KMS-11 (cell line): ENCODE measurements around the gene ZNF827.
A peak's percentile ranks its signal among the peaks of the same experiment; 100 is the strongest.

Experiments used
- H2AFZ ChIP-seq: fragments of 200-600 bp; sonication (generic); 2 replicates; pipeline ENCODE4 v1.6.1; 2016; ENCODE audit warnings: antibody characterized with exemption, mixed run types, low read depth
- H3K27ac ChIP-seq: fragments of 200-600 bp; sonication (generic); 2 replicates; pipeline ENCODE4 v1.6.1; 2016; ENCODE audit warnings: mild to moderate bottlenecking, mixed run types
- H3K27me3 ChIP-seq: fragments of 200-600 bp; sonication (generic); 2 replicates; pipeline ENCODE4 v1.6.1; 2017; ENCODE audit warnings: mild to moderate bottlenecking, low read depth, mixed run types, moderate library complexity; ENCODE audit not compliant: insufficient read depth
- H3K36me3 ChIP-seq: fragments of 200-600 bp; sonication (generic); 2 replicates; pipeline ENCODE4 v1.6.1; 2017; ENCODE audit warnings: mild to moderate bottlenecking, mixed run types; ENCODE audit not compliant: insufficient read depth
- H3K4me1 ChIP-seq: fragments of 200-600 bp; sonication (generic); 2 replicates; pipeline ENCODE4 v1.6.1; 2016; ENCODE audit warnings: mild to moderate bottlenecking, low read depth, mixed run types; ENCODE audit not compliant: poor library complexity, severe bottlenecking
- H3K4me2 ChIP-seq: fragments of 200-600 bp; sonication (generic); 2 replicates; pipeline ENCODE4 v1.7.0; 2016; ENCODE audit warnings: mild to moderate bottlenecking, mixed run types
- H3K4me3 ChIP-seq: fragments of 200-600 bp; sonication (generic); IDR thresholded peaks from 2 replicates; pipeline ENCODE4 v1.6.1; 2017; ENCODE audit warnings: low read depth, low read length, mixed read lengths; ENCODE audit not compliant: insufficient read depth
- H3K79me2 ChIP-seq: fragments of 200-600 bp; sonication (generic); 2 replicates; pipeline ENCODE4 v1.6.1; 2016; ENCODE audit warnings: low read depth, mixed run types; ENCODE audit not compliant: insufficient read depth
- H3K9ac ChIP-seq: fragments of 200-600 bp; sonication (generic); 2 replicates; pipeline ENCODE4 v1.6.1; 2016; ENCODE audit warnings: mild to moderate bottlenecking, mixed run types
- H4K20me1 ChIP-seq: fragments of 200-600 bp; sonication (generic); 2 replicates; pipeline ENCODE4 v1.6.1; 2016; ENCODE audit warnings: mild to moderate bottlenecking, mixed run types; ENCODE audit not compliant: insufficient read depth
- CTCF ChIP-seq: fragments of 200-600 bp; sonication (generic); conservative IDR thresholded peaks from 2 replicates; pipeline ENCODE4 v1.6.1; 2017; ENCODE audit warnings: low read depth, mild to moderate bottlenecking, antibody characterized with exemption, low read length, moderate library complexity, mixed read lengths

Gene ZNF827

GRCh38 chr4:145976680-145977079, 38.1 kb upstream of the ZNF827 start:
- H4K20me1 ChIP-seq = no peaks in the 10 kb centered on the region
- no peaks in the 10 kb centered on the region for H3K79me2 ChIP-seq
- H3K4me2 ChIP-seq = no peak overlapping the region
- no peak overlapping the region for H3K9ac ChIP-seq
- H3K4me1 ChIP-seq = no peaks in the 10 kb centered on the region
- no peaks in the 10 kb centered on the region for H3K36me3 ChIP-seq
- TF ChIP-seq CTCF = no peak
- no peak overlapping the region for H3K4me3 ChIP-seq
- H3K27ac ChIP-seq = no peak overlapping the region
- H3K27me3 ChIP-seq = no peaks in the 10 kb centered on the region
- no peak overlapping the region for H2AFZ ChIP-seq

GRCh38 chr4:145960012-145960411, 21.4 kb upstream of the ZNF827 start:
- TF ChIP-seq CTCF = no peak
- no peak overlapping the region for H3K9ac ChIP-seq
- H3K4me3 ChIP-seq = no peak overlapping the region

GRCh38 chr4:145957302-145957701, 18.7 kb upstream of the ZNF827 start:
- no peaks in the 10 kb centered on the region for H4K20me1 ChIP-seq
- H3K36me3 ChIP-seq = no peaks in the 10 kb centered on the region
- no peak for TF ChIP-seq CTCF
- H3K9ac ChIP-seq = no peak overlapping the region
- no peak overlapping the region for H2AFZ ChIP-seq
- no peak overlapping the region for H3K27ac ChIP-seq
- H3K79me2 ChIP-seq = no peaks in the 10 kb centered on the region
- no peak overlapping the region for H3K4me3 ChIP-seq
- H3K4me2 ChIP-seq = no peak overlapping the region
- no peaks in the 10 kb centered on the region for H3K4me1 ChIP-seq
- H3K27me3 ChIP-seq = no peaks in the 10 kb centered on the region

More at GRCh38 chr4:145960012-145960411, 21.4 kb upstream of the ZNF827 start:
- Histone ChIP-seq H3K4me1 (no peaks in the 10 kb centered on the region), H4K20me1 (no peaks in the 10 kb centered on the region), H3K27ac (no peak overlapping the region), H2AFZ (no peak overlapping the region), H3K4me2 (no peak overlapping the region), H3K36me3 (no peaks in the 10 kb centered on the region), H3K79me2 (no peaks in the 10 kb centered on the region), H3K27me3 (no peaks in the 10 kb centered on the region)

- no peaks in the 10 kb centered on the region for H4K20me1 ChIP-seq
- H2AFZ ChIP-seq = no peak overlapping the region
- H3K4me3 ChIP-seq = no peak overlapping the region
- no peaks in the 10 kb centered on the region for H3K27me3 ChIP-seq
- no peaks in the 10 kb centered on the region for H3K36me3 ChIP-seq
- TF ChIP-seq CTCF = peak; percentile 85
- no peaks in the 10 kb centered on the region for H3K79me2 ChIP-seq
- H3K4me2 ChIP-seq = no peak overlapping the region
- H3K9ac ChIP-seq = no peak overlapping the region
- no peak overlapping the region for H3K27ac ChIP-seq
- no peaks in the 10 kb centered on the region for H3K4me1 ChIP-seq
Measured at GRCh38 chr4:145956288-145956890, 17.8 kb upstream of the ZNF827 start.
